HG03457 (cell line): ENCODE measurements around the gene IDI1.
"Not testable (repeated sequence)": the region's sequence is repeated elsewhere in the genome, so short reads cannot be mapped to it uniquely, and the experiment has no call there.

ENCODE experiments used
- ATAC-seq: cut with Tn5 transposase; IDR thresholded peaks from one replicate; pipeline ENCODE4 v1.9.1; 2021; ENCODE audit warnings: moderate number of reproducible peaks; ENCODE audit not compliant: unreplicated experiment

Gene IDI1

DNA sequence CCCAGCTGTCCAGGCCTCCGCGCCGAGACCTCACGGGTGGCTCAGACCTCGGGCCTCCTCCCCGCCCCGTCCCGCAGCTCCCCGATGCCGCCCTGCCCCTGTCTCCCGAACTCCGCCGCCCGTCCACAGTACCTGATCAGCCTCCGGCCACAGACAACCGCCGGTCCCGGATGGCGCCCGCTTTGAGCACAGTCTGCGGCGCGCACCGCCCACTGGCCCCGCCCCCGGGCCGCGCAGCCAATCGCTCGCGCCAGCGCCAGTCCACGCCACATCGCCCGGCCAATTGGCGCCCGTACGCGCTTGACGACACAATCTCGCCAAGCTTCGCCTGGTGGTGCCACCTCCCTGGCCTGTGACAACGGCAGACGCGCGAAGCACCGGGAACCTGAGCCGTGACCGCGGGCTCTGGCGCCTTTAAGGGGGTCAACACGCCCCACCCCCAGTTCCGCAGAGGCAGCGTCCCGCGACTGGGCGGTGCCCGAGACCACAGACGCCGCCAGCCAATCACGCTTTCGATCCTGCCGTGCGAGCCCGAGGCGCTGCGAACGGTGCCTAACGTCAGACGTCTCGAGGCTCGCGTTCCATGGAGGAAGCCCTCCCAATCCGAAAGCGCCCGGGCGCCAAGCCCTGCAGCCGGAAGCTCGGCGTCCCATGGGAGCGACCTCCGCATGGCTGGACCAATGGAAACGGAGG is at the start of gene IDI1:
Gene IDI1, minus strand, starts transcription at position 388 of the 693 bp plus-strand sequence. Its CDS starts 116 bp downstream, at position 272.
- ATAC-seq = peak; percentile 68

DNA sequence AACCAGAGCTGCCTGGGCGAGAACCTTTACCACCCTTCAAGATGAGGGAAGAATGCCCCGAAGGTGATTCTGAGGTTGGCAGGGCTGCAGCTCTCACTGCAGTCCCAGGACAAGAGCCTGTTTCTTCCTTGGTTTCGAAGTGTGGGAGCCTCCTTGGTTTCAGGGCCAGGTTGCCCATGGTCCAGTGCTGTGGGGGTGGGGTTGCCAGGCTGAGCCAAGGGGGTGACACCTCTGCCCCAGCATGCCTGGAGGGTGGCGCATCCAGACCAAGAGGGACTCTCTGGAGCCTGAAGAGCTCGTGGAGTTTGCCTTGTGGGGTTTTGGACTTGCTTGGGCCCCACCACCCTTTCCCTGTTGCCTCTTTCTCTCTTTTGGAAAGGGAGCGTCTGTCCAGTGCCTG is 48.5 kb upstream of the IDI1 start:
- ATAC-seq = no peak

- no peak for ATAC-seq
Measured at GRCh38 chr10:1096287-1096889, 47.5 kb upstream of the IDI1 start.

GRCh38 chr10:1095498-1095897 is 46.6 kb upstream of the IDI1 start:
- no peak for ATAC-seq

- no peak for ATAC-seq
Measured at GRCh38 chr10:1094112-1095057, 45.5 kb upstream of the IDI1 start.

- ATAC-seq = no peak
Measured at GRCh38 chr10:1093696-1094095, 44.8 kb upstream of the IDI1 start.

GRCh38 chr10:1090696-1091095 is 41.8 kb upstream of the IDI1 start:
- ATAC-seq = no peak

- ATAC-seq = no peak
Measured at GRCh38 chr10:1089017-1089689, 40.2 kb upstream of the IDI1 start.

GRCh38 chr10:1086787-1087186 is 37.9 kb upstream of the IDI1 start:
- no peak for ATAC-seq

- no peak for ATAC-seq
Measured at GRCh38 chr10:1085258-1085657, 36.3 kb upstream of the IDI1 start.

DNA sequence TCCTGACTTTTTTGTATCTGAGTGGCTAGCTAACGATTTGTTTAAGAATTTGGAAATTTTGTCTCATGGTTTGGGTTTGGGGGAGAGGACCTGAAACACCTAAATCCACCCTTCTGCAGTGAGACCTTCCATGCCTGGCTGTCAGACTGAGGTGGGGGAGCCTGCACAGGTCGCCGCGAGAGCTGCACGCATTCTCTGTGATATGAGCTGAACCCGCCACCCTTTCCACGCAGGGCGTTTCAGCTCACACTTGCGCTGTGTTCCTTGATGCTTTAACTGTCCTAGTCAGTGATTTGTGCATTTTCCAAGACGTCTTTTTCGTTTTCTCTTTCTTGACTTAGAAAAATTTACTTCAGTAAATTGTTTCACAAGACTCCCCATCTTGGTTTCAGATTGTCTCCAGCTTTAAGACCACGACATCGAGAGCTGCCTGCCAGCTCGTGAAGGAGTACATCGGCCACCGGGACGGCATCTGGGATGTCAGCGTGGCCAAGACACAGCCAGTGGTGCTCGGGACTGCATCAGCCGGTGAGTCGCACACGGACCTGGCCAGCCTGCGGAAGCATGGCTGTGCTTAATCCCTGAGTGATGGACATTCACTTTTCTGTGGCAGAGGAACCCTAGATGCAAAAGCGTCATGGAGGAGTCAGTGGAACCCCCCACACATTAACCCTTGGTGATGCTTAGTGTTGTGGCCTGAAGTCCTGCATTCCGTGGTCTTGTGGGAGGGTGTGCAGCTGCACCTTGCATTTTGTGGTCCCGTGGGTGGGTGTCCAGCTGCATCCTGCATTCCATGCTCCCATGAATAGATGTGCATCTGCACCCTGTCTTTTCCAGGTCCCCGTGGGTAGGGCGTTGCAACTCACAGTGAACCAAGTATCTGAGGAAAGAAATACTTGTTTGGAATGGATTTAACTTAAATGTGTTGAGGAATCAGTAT is 35.4 kb upstream of the IDI1 start:
- no peak for ATAC-seq

DNA sequence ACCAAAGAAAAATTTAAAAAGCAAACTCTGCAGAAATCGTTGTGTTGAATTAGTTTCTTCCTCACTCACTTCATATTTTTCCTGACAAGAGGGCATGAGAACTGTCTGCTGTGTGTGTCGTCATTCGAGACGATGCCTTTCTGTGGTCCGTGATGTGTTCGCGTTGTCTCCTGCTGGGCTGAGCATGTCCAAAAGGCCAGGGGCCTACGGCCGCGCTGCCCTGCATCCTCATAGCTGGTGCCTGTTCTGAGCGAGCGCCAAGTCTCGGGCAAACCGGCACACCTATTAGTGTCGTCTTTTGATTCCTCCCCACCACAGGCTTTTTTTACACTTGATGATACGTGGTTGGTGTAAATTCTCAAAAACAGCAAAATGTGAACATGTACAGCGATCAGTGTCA is 34.7 kb upstream of the IDI1 start:
- ATAC-seq = no peak

GRCh38 chr10:1078668-1079067 is 29.7 kb upstream of the IDI1 start:
- no peak for ATAC-seq

DNA sequence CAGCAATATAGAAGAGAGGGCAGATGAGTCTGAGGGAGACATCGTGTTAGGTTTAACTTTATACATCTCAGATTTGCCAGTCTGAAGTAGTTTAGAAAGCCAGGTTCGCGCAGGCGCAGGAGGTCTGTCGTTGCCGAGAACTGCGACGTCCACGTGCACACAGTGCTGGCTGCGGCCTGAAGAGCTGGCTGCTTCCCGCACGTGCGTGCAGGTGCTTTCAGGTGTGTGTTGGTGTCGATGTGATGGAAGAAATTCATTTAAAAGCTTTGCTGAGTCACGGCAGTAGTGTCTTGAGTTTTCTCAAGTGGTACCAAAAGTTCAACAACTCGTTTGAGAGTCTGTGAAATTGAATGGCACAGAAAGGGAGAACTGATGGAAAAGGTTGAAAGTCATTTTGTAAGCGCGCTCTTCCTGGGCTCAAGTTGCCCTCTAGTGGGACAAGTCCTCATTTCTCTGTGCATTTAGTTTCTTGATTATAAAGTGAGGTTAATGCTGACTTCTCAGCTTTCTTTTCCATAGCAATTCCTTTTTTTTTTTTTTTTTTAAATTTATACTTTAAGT is 25.9 kb upstream of the IDI1 start:
- ATAC-seq = no peak

DNA sequence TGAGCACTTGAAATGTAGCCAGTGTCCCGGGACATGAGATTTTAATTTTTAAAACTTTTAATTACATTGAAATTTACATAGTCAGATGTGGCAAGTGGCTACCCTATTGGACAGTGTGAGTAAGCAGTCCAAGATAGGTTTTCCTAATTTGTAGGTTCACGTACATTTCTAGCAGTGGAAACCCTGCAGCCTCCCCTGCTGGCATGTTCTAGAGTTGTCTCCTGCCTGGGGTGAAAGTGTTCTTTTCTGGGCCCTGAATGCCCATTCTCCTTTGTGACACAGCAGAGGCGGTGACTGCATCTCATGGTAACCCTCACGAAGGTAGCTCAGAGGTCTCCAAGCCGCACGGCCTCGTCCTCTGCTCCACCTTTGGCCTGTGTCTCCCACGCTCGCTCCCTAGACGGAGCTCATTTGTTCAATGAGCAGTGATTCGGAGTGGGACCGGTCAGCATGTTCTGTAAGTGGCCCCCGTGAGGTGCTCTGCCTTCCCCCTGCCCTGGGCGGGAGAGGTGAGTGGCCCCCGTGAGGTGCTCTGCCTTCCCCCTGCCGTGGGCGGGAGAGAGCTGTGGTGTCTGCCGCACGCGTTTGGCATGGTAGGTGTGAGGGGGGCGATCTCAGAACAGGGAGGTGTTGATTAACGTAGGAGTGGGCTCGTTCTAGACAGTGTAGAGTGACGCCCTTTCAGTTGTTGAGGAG is 25.3 kb upstream of the IDI1 start:
- ATAC-seq = no peak

DNA sequence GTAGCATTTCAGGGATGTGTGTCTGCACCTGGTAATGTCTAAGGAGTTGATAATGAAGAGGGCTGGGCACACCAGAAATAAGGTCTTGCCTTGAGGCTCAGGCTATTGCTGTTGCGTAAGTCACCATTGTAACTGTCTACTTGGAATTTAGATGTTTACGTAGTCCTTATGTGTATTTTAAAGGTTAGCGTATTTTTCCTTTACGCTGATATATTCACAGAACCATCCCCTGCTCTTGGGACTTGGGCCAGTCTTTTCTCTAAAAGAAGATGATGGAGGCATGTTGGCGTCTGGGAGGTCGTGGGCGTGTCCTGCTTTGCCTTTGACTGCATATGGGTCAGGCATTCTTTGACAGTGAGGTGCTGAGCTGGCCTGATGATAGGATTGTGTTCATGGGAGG is 22.0 kb upstream of the IDI1 start:
- ATAC-seq = no peak

DNA sequence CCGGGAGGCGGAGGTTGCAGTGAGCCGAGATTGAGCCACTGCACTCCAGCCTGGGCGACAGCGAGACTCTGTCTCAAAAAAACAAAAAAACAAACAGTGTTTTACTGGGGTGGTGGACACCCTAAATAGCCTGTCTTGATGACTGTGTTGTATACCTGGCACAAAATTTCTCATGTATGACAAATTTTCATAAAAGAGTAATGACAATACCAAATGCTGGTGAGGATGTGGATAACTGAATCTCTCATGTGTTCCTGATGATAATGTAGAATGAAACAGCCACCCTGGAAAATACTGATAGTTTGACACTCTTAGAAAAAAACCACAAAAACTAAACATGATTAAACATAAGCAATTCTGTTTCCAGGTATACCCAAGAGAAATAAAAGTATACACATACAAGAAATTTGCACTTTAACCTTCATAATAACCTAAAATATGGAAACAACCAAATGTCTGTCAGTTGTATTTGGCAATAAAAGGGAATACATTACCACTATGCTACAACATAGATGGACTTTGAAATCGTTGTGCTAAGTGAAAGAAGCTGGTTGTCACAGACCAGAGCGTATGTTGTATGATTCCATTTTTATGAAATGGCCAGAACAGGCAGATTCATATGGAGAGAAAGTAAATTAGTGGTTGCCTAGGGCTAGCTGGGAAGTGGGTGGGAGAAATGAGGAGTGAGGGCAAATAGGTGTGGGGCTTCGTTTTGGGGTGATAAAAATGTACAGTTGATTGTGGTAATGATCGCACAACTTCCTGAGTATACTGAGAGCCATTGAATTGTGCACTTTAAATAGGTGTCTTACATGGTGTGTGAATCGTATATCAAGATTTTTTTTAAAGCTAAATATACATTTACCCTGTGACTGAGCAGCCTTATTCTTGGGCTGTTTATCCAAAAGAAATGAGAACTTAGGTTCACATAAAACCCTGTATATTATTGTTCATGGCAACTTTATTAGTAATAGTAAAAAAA is 19.8 kb upstream of the IDI1 start:
- no peak for ATAC-seq

DNA sequence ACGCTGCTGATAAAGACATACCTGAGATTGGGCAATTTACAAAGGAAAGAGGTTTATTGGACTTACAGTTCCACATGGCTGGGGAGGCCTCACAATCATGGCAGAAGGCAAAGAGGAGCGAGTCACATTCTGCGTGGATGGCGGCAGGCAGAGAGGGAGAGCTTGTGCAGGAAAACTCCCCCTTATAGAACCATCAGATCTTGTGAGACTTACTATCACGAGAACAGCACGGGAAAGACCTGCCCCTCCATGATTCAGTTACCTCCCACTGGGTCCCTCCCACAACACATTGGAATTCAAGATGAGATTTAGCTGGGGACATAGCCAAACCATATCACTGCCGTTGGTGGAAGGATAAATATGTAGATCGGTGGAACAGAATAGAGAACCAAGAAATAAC is 17.8 kb upstream of the IDI1 start:
- ATAC-seq = not testable (repeated sequence)
